ENCODE results near the gene PIEZO1.

The PIEZO1 gene

DNA sequence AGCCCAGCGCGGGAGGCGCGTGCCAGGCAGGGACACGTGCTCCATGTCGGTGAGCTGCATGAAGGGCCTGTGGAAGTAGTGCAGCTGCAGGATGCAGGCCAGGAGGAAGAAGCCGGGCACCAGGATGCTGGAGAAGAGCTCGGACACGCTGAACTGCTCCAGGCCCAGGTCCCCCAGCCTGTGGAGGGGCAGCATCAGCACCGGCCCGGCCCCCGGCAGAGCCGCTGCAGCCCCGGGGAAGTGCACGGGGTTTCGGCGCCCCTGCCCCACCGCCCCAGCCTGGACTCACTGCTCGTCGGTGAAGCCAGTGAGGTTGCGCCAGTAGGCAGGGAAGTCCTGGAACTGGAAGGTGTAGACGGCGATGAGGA, 50.7 kb downstream of the PIEZO1 start:
- Histone ChIP-seq H3K4me3 (no peak overlapping the region), H3K9me3 (no peaks in the 10 kb centered on the region), H3K27me3 (no peaks in the 10 kb centered on the region), H3K4me1 (peaks cover 0 to 13% (median 4%) of the 10 kb centered on the region in 4 donors), H3K27ac (no peak overlapping the region), H3K36me3 (peaks cover 0 to 73% (median 73%) of the 10 kb centered on the region in 3 donors)
- DNase-seq, result no peak
- TF ChIP-seq, protein P1, sequence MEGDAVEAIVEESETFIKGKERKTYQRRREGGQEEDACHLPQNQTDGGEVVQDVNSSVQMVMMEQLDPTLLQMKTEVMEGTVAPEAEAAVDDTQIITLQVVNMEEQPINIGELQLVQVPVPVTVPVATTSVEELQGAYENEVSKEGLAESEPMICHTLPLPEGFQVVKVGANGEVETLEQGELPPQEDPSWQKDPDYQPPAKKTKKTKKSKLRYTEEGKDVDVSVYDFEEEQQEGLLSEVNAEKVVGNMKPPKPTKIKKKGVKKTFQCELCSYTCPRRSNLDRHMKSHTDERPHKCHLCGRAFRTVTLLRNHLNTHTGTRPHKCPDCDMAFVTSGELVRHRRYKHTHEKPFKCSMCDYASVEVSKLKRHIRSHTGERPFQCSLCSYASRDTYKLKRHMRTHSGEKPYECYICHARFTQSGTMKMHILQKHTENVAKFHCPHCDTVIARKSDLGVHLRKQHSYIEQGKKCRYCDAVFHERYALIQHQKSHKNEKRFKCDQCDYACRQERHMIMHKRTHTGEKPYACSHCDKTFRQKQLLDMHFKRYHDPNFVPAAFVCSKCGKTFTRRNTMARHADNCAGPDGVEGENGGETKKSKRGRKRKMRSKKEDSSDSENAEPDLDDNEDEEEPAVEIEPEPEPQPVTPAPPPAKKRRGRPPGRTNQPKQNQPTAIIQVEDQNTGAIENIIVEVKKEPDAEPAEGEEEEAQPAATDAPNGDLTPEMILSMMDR (IDR thresholded peaks at IDR 0.05), result no peak
- intact Hi-C loops (cut with DNase I; ENCODE audit: low total_unique reads), result loop anchor here (10.0 kb wide), 1 partner anchor 130 kb away; the partner anchor contains the start of gene PABPN1L

DNA sequence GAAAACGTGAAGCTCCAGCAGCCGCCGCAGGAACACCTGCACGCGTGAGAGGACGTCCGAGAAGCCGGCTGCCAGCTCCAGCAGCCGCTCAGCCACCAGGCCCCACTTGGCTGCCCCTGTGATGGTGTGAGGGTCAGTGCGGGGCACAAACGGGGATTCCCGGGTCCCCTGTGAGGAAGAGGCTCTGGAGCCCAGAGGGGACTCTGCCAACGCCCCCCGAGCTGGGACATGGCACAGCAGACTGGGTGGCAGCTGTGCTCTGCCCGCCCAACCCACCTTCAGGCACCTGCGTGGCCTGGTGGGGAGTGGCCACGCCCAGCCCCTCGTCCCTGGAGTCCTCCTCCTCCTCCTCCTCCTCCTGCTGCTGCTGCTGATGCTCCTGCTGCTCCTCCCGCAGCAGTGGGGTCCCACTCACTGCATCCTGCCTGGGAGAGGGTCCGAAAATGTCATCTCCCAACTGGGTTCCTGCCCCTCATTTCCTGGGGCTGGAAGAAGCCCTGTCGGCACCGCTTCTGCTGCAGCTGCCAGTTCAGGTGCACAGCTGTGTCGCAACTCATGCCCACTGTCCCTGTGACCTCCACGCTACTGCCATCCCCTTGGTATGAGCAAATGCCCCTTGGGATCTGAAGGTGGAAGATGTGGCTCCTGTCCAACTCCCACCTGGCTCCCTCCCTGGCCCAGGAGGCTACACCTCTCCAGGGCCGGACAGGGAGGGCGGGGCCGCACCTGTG, 51.2 kb downstream of the PIEZO1 start:
- H3K27me3 ChIP-seq, result no peaks in the 10 kb centered on the region
- H3K27ac ChIP-seq, result no peak overlapping the region
- intact Hi-C loops (cut with DNase I; ENCODE audit: low total_unique reads), result loop anchor here (10.0 kb wide), 1 partner anchor 131 kb away; the partner anchor contains the start of gene PABPN1L
- TF ChIP-seq, protein P1 (IDR thresholded peaks at IDR 0.05), result no peak
- no peak overlapping the region for H3K4me3 ChIP-seq
- no peaks in the 10 kb centered on the region for H3K9me3 ChIP-seq
- no peak for DNase-seq
- peaks cover 0 to 73% (median 73%) of the 10 kb centered on the region in 3 donors for H3K36me3 ChIP-seq
- peaks cover 0 to 11% (median 4%) of the 10 kb centered on the region in 4 donors for H3K4me1 ChIP-seq

DNA sequence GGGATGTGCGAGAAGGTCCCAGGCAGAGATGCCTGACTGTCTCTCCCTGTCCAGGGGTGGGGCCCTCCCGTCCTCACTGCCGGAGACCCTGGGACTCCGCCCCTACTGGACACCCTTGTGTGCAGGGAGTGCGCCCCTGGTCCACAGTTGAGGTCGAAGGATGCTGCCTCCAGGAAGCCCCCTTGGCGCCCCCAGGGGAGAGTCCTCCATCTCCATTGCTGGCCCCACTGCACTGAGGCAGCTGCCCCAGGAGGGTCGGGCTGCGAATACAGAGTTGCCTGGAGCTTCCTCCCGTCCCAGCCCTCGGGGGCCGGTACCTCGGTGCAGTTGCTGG, 52.1 kb downstream of the PIEZO1 start:
- H3K4me3 ChIP-seq, result no peak overlapping the region
- no peak for DNase-seq
- no peak overlapping the region for H3K27ac ChIP-seq
- intact Hi-C loops (cut with DNase I; ENCODE audit: low total_unique reads), result loop anchor here (10.0 kb wide), 1 partner anchor 132 kb away; the partner anchor contains the start of gene PABPN1L
- H3K4me1 ChIP-seq, result peaks cover 0 to 11% (median 4%) of the 10 kb centered on the region in 4 donors
- H3K27me3 ChIP-seq, result no peaks in the 10 kb centered on the region
- H3K36me3 ChIP-seq, result peaks cover 0 to 71% (median 71%) of the 10 kb centered on the region in 3 donors
- no peaks in the 10 kb centered on the region for H3K9me3 ChIP-seq
- TF ChIP-seq, protein P1 (IDR thresholded peaks at IDR 0.05), result no peak

DNA sequence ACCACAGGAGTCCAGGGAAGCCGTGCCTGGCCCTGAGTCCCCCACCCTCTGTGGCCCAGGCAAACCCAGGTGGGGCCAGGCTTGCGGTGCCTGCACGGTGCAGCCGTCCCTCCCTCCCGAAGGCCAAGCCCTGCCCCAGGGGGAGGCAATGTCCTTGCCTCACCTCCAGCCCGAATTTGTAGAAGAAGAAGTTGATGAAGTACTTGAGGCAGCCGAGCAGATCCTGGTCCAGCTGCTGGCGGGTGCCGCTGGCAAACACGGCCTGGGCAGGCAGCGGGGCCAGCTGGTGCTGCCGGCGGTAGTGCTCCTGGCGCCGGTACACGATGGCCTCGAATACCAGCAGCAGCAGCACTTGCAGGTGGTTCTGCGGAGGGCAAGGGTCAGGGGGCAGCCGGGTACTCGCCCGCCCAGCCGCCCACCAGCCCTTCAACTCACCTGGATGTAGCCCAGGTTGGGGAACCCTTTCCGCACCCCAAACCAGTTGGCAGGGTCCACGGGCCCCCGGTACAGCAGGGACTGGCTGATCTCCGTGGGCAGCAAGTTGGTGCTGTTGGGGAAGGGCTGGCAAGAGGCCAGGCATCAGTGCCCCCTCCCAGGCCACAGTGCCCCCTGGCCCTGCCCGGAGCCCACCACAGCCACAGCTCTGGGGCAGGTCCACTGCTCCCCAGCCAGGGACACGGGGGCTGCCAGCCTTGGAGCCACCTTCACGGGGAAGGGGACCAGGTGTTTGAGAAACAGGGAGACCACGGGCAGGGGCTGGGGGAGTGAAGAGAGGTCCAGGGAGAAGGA, 52.7 kb downstream of the PIEZO1 start:
- TF ChIP-seq, protein P1 (IDR thresholded peaks at IDR 0.05), result no peak
- no peak for DNase-seq
- Histone ChIP-seq H3K36me3 (peaks cover 0 to 73% (median 71%) of the 10 kb centered on the region in 3 donors), H3K4me3 (no peak overlapping the region), H3K27me3 (no peaks in the 10 kb centered on the region), H3K4me1 (peaks cover 0 to 5% (median under 1%) of the 10 kb centered on the region in 4 donors), H3K27ac (no peak overlapping the region), H3K9me3 (no peaks in the 10 kb centered on the region)
- intact Hi-C loops (cut with DNase I; ENCODE audit: low total_unique reads), result loop anchor here (10.0 kb wide), 1 partner anchor 132 kb away; the partner anchor contains the start of gene PABPN1L

DNA sequence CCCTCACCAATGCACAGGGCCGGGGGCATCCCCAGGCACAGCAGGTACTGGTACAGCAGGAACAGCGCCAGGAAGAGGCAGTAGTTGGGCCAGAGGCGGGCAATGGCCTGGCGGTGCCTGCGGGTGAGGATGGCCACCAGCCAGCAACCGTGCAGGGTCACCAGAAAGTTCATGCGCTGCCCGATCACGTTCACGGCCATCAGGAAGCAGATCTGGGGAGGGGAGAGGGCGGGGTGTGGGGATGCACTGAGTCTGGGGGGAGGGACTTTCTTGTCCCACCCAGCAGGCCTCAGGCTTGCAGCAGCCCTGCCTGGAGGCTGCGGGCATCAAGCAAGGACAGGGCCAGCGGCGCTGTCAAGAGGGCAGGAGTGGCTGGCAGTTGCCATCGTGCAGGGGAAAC, 53.3 kb downstream of the PIEZO1 start:
- Histone ChIP-seq H3K9me3 (no peaks in the 10 kb centered on the region), H3K27me3 (no peaks in the 10 kb centered on the region), H3K27ac (no peak overlapping the region), H3K4me3 (no peak overlapping the region), H3K4me1 (no peaks in the 10 kb centered on the region), H3K36me3 (peaks cover 0 to 77% (median 77%) of the 10 kb centered on the region in 3 donors)
- intact Hi-C loops (cut with DNase I; ENCODE audit: low total_unique reads), result loop anchor here (10.0 kb wide), 1 partner anchor 133 kb away; the partner anchor contains the start of gene PABPN1L
- TF ChIP-seq, protein P1 (IDR thresholded peaks at IDR 0.05), result no peak
- no peak for DNase-seq

All from tibial artery (tissue), 4 donors.